ENCODE results near the gene PSMA7.
A peak's percentile ranks its signal among the peaks of the same experiment; 100 is the strongest.
"Not testable (repeated sequence)": the region's sequence is repeated elsewhere in the genome, so short reads cannot be mapped to it uniquely, and the experiment has no call there.

Gene PSMA7

GRCh38 chr20:62155428-62156253, 12.4 kb upstream of the PSMA7 start:
- no peak for DNase-seq (ENCODE audit: low read depth)
- no peak for TF ChIP-seq CTCF (conservative IDR thresholded peaks at IDR 0.05; ENCODE audit: low read length)
- no peak overlapping the region for H3K4me3 ChIP-seq (ENCODE audit: low read length)

GRCh38 chr20:62151835-62152364, 8.7 kb upstream of the PSMA7 start:
- DNase-seq (ENCODE audit: low read depth): no peak
- TF ChIP-seq CTCF (conservative IDR thresholded peaks at IDR 0.05; ENCODE audit: low read length): no peak
- H3K4me3 ChIP-seq (ENCODE audit: low read length): no peak overlapping the region

- no peak for TF ChIP-seq CTCF (conservative IDR thresholded peaks at IDR 0.05; ENCODE audit: low read length)
- H3K4me3 ChIP-seq (ENCODE audit: low read length): no peak overlapping the region
Measured at GRCh38 chr20:62151225-62151624, 8.0 kb upstream of the PSMA7 start.

GRCh38 chr20:62150310-62150575, 7.0 kb upstream of the PSMA7 start:
- no peak overlapping the region for H3K4me3 ChIP-seq (ENCODE audit: low read length)
- no peak for TF ChIP-seq CTCF (conservative IDR thresholded peaks at IDR 0.05; ENCODE audit: low read length)
- DNase-seq (ENCODE audit: low read depth): no peak

More at GRCh38 chr20:62151225-62151624, 8.0 kb upstream of the PSMA7 start:
- DNase-seq (ENCODE audit: low read depth): no peak

- DNase-seq (ENCODE audit: low read depth): peak; percentile 39
- H3K4me3 ChIP-seq (ENCODE audit: low read length): no peak overlapping the region
- no peak for TF ChIP-seq CTCF (conservative IDR thresholded peaks at IDR 0.05; ENCODE audit: low read length)
Measured at GRCh38 chr20:62149532-62150309, 6.5 kb upstream of the PSMA7 start.

GRCh38 chr20:62148908-62149314, 5.7 kb upstream of the PSMA7 start:
- TF ChIP-seq CTCF (conservative IDR thresholded peaks at IDR 0.05; ENCODE audit: low read length): no peak
- DNase-seq (ENCODE audit: low read depth): no peak
- no peak overlapping the region for H3K4me3 ChIP-seq (ENCODE audit: low read length)

- H3K4me3 ChIP-seq (ENCODE audit: low read length); DNase-seq (ENCODE audit: low read depth): not testable (repeated sequence)
Measured at GRCh38 chr20:62148383-62148782, 5.2 kb upstream of the PSMA7 start.
